ENCODE results near the gene FGF12. TPM values are rescaled to one million over a fixed set of nuclear protein-coding genes. Genes with fewer than 3 reads are reported as not detected.
A peak's percentile ranks its signal among the peaks of the same experiment; 100 is the strongest.

Gene FGF12
- total and polyA plus RNA-seq, 2 experiments from 2014 or later, result 6.0 to 14.3 TPM

- Histone ChIP-seq H3F3A (replicated peaks; ENCODE audit: low read depth) (no peaks in the 10 kb centered on the region), H3K4me1 (ENCODE audit: insufficient read depth) (no peaks in the 10 kb centered on the region), H3K4me2 (no peak overlapping the region), H3K27me3 (ENCODE audit: insufficient read depth) (no peaks in the 10 kb centered on the region), H4K20me1 (replicated peaks; ENCODE audit: insufficient read depth) (no peaks in the 10 kb centered on the region), H3K9me2 (ENCODE audit: insufficient read depth) (no peaks in the 10 kb centered on the region), H3K79me2 (replicated peaks; ENCODE audit: insufficient read depth) (no peaks in the 10 kb centered on the region), H3K36me3 (ENCODE audit: insufficient read depth) (no peaks in the 10 kb centered on the region), H3K4me3 (no peak overlapping the region), H2AFZ (no peak overlapping the region), H3K27ac (ENCODE audit: low read depth) (no peak overlapping the region)
- Mint-ChIP-seq H3K36me3 (ENCODE audit: low read depth) (no peaks in the 10 kb centered on the region), H3K27ac (no peak overlapping the region), H3K9me3 (no peaks in the 10 kb centered on the region), H3K27me3 (ENCODE audit: insufficient read depth, low read depth, poor library complexity) (peaks cover 3% of the 10 kb centered on the region), H3K4me3 (no peak overlapping the region), H3K4me1 (no peaks in the 10 kb centered on the region)
- no peak for ATAC-seq
- DNase-seq (ENCODE audit: low spot score), result peak; percentile 21
- TF ChIP-seq JUNB (IDR thresholded peaks at IDR 0.05; ENCODE audit: unreplicated experiment), result no peak
- no peak for TF ChIP-seq POLR2AphosphoS5 (IDR thresholded peaks at IDR 0.05; ENCODE audit: low read depth)
- TF ChIP-seq ZNF114 (CRISPR knock-in tag; IDR thresholded peaks at IDR 0.05), result no peak
- TF ChIP-seq NANOG (IDR thresholded peaks at IDR 0.05; ENCODE audit: borderline replicate concordance), result no peak
- no peak for TF ChIP-seq ETS1 (IDR thresholded peaks at IDR 0.05)
- no peak for TF ChIP-seq STAT1 (IDR thresholded peaks at IDR 0.05; ENCODE audit: unreplicated experiment)
- TF ChIP-seq REST (IDR thresholded peaks at IDR 0.05; ENCODE audit: unreplicated experiment), result no peak
- TF ChIP-seq ZNF331 (CRISPR knock-in tag; IDR thresholded peaks at IDR 0.05; ENCODE audit: low read depth), result no peak
- no peak for TF ChIP-seq EZH2 (IDR thresholded peaks at IDR 0.05; ENCODE audit: low read depth, unreplicated experiment)
- TF ChIP-seq CREB1 (CRISPR knock-in tag; IDR thresholded peaks at IDR 0.05; ENCODE audit: low read depth), result no peak
- no peak for TF ChIP-seq CTCF (conservative IDR thresholded peaks at IDR 0.05; ENCODE audit: low read depth in 2 of 2)
- TF ChIP-seq ZNF462 (CRISPR knock-in tag; IDR thresholded peaks at IDR 0.05), result no peak
- TF ChIP-seq EZH2phosphoT487 (IDR thresholded peaks at IDR 0.05; ENCODE audit: unreplicated experiment), result no peak
Observed at GRCh38 chr3:192564611-192565010, 162.7 kb downstream of the FGF12 start.
